Activated T-cell treated with anti-CD3 and anti-CD28 coated beads, Interleukin-2, amount 50 U/mL, for 1 hour (primary cell): ENCODE data around the gene RAB26.

Experiments used
- DNase-seq: peaks from one replicate; pipeline ENCODE4 v3.0.0-alpha.2; 2020

RAB26 gene

GRCh38 chr16:2145843-2146242 is 2.6 kb upstream of the RAB26 start:
- no peak for DNase-seq

GRCh38 chr16:2147378-2147777 is 1.0 kb upstream of the RAB26 start:
- no peak for DNase-seq

- peak; percentile 39 for DNase-seq
Observed at GRCh38 chr16:2148714-2149629, 547 bp downstream of the RAB26 start.

GRCh38 chr16:2149630-2150417 is 1.4 kb downstream of the RAB26 start:
- DNase-seq: no peak

GRCh38 chr16:2150418-2151187 is 2.2 kb downstream of the RAB26 start:
- DNase-seq: no peak

- no peak for DNase-seq
Observed at GRCh38 chr16:2151188-2152091, 3.0 kb downstream of the RAB26 start.

GRCh38 chr16:2152695-2153506 is 4.5 kb downstream of the RAB26 start:
- no peak for DNase-seq

GRCh38 chr16:2154533-2155090 is 6.2 kb downstream of the RAB26 start:
- no peak for DNase-seq

GRCh38 chr16:2155091-2155950 is 6.9 kb downstream of the RAB26 start, which contains the start of gene TRAF7:
TRAF7 (plus strand) TSS chr16:2155782; CDS start chr16:2163921, 8,139 bp downstream.
- peak; percentile 93 for DNase-seq

- no peak for DNase-seq
Observed at GRCh38 chr16:2155977-2156848, 7.8 kb downstream of the RAB26 start.

- DNase-seq: no peak
Observed at GRCh38 chr16:2156849-2157224, 8.4 kb downstream of the RAB26 start.

- no peak for DNase-seq
Observed at GRCh38 chr16:2157480-2158261, 9.2 kb downstream of the RAB26 start.

GRCh38 chr16:2158262-2158638 is 9.8 kb downstream of the RAB26 start:
- DNase-seq: no peak

GRCh38 chr16:2159175-2159838 is 10.9 kb downstream of the RAB26 start:
- no peak for DNase-seq

GRCh38 chr16:2160915-2161551 is 12.6 kb downstream of the RAB26 start:
- DNase-seq: no peak

- no peak for DNase-seq
Observed at GRCh38 chr16:2161911-2162310, 13.5 kb downstream of the RAB26 start.

GRCh38 chr16:2162676-2163118 is 14.3 kb downstream of the RAB26 start:
- no peak for DNase-seq
